HG02571 (cell line): ENCODE data around the gene ABCC11.

Experiments
- ATAC-seq: cut with Tn5 transposase; IDR thresholded peaks from one replicate; pipeline ENCODE4 v1.9.1; 2021; ENCODE audit warnings: mild to moderate bottlenecking, moderate library complexity; ENCODE audit not compliant: unreplicated experiment

ABCC11 gene

GRCh38 chr16:48133455-48134211 is 113.7 kb downstream of the ABCC11 start:
- ATAC-seq, result no peak

GRCh38 chr16:48132696-48133095 is 114.6 kb downstream of the ABCC11 start:
- no peak for ATAC-seq

- no peak for ATAC-seq
Measured at GRCh38 chr16:48131201-48131935, 116.0 kb downstream of the ABCC11 start.

GRCh38 chr16:48129926-48130325 is 117.4 kb downstream of the ABCC11 start:
- no peak for ATAC-seq

- no peak for ATAC-seq
Measured at GRCh38 chr16:48128769-48129168, 118.6 kb downstream of the ABCC11 start.

GRCh38 chr16:48126801-48127644 is 120.3 kb downstream of the ABCC11 start:
- ATAC-seq, result no peak

GRCh38 chr16:48125888-48126287 is 121.5 kb downstream of the ABCC11 start:
- no peak for ATAC-seq

GRCh38 chr16:48124266-48124665 is 123.1 kb downstream of the ABCC11 start:
- ATAC-seq, result no peak

GRCh38 chr16:48123104-48123788 is 124.1 kb downstream of the ABCC11 start:
- ATAC-seq, result peak; percentile 72

GRCh38 chr16:48121276-48121675 is 126.1 kb downstream of the ABCC11 start:
- ATAC-seq, result no peak

GRCh38 chr16:48118841-48119240 is 128.5 kb downstream of the ABCC11 start:
- ATAC-seq, result no peak

GRCh38 chr16:48117217-48118105 is 129.9 kb downstream of the ABCC11 start:
- no peak for ATAC-seq
